H1 (cell line): ENCODE results near the gene PTHLH. TPM values are rescaled to one million over a fixed set of nuclear protein-coding genes. Genes with fewer than 3 reads are reported as not detected.

ENCODE experiments used
- CTCF ChIA-PET: fragments of 300-600 bp; sonication (Branson Sonifier 250); formaldehyde crosslinking; loops from one replicate; lab custom pipeline; 2021; ENCODE audit not compliant: partially characterized antibody; lab: Charles Lee
- POLR2A ChIA-PET: fragments of 300-600 bp; sonication (Branson Sonifier 250); formaldehyde crosslinking; loops from one replicate; lab custom pipeline; 2021; ENCODE audit warnings: inconsistent platforms; ENCODE audit not compliant: partially characterized antibody; lab: Charles Lee
- DNase-seq, 2 experiments: peaks; one replicate each; pipeline versions ENCODE4 v3.0.0 to v3.0.0-alpha.2; 2010 to 2022; ENCODE audit warnings: low spot score in 2 of 2, low read depth in 1 of 2, mixed read lengths in 1 of 2
- FAIRE-seq: peaks from 2 replicates; lab custom pipeline; 2011; peaks lifted over from hg19 to GRCh38; lab: Jason Lieb, UNC
- H2AFZ ChIP-seq: 2 replicates; pipeline ENCODE4 v1.8.1; 2012; ENCODE audit warnings: low read length, inconsistent platforms
- H2AK5ac ChIP-seq: 2 replicates; pipeline ENCODE4 v1.6.1; 2013; ENCODE audit warnings: low read depth, low read length
- H2BK120ac ChIP-seq: replicated peaks from 2 replicates; pipeline ENCODE3; 2013; ENCODE audit warnings: low read depth, low read length, inconsistent platforms
- H2BK12ac ChIP-seq: 2 replicates; pipeline ENCODE4 v1.6.1; 2013; ENCODE audit warnings: low read depth, low read length
- H2BK15ac ChIP-seq: 2 replicates; pipeline ENCODE4 v1.6.1; 2013; ENCODE audit warnings: low read length
- H2BK20ac ChIP-seq: 2 replicates; pipeline ENCODE4 v1.6.1; 2013; ENCODE audit warnings: low read length
- H2BK5ac ChIP-seq: 2 replicates; pipeline ENCODE4 v1.6.1; 2013; ENCODE audit warnings: low read depth, low read length
- H3K14ac ChIP-seq: 2 replicates; pipeline ENCODE4 v1.6.1; 2013; ENCODE audit warnings: inconsistent platforms; ENCODE audit not compliant: insufficient read length
- H3K18ac ChIP-seq: 2 replicates; pipeline ENCODE4 v1.6.1; 2013; ENCODE audit warnings: low read length; ENCODE audit errors: extremely low read depth
- H3K23ac ChIP-seq: 2 replicates; pipeline ENCODE4 v1.6.1; 2013; ENCODE audit warnings: inconsistent platforms; ENCODE audit not compliant: insufficient read length
- H3K23me2 ChIP-seq: 2 replicates; pipeline ENCODE4 v1.6.1; 2013; ENCODE audit warnings: low read depth, low read length
- H3K27ac ChIP-seq: 2 replicates; pipeline ENCODE4 v1.6.1; 2011; ENCODE audit warnings: low read depth, low read length, inconsistent platforms
- H3K27me3 ChIP-seq, 4 experiments: replicated peaks in 1 of 4; 1 replicate in 1 of 4; 2 replicates in 3 of 4; pipeline versions ENCODE4 v1.6.1 to v1.8.1; 2011 to 2013; ENCODE audit warnings: low read length in 3 of 4, mild to moderate bottlenecking in 3 of 4, inconsistent platforms in 2 of 4, mixed read lengths in 2 of 4, moderate library complexity in 1 of 4; ENCODE audit not compliant: control insufficient read depth in 3 of 4, insufficient read depth in 3 of 4; ENCODE audit errors: extremely low read depth in 1 of 4
- H3K36me3 ChIP-seq, 4 experiments: 2 replicates each; pipeline versions ENCODE4 v1.6.1 to v1.8.1; 2011 to 2013; ENCODE audit warnings: mild to moderate bottlenecking in 4 of 4, low read length in 3 of 4, moderate library complexity in 2 of 4, control low read depth in 1 of 4, inconsistent platforms in 1 of 4; ENCODE audit not compliant: insufficient read depth in 4 of 4, control insufficient read depth in 2 of 4
- H3K4ac ChIP-seq: replicated peaks from 2 replicates; pipeline ENCODE3; 2013; ENCODE audit warnings: low read length, low read depth, mixed read lengths, inconsistent platforms; ENCODE audit not compliant: insufficient read length
- H3K4me1 ChIP-seq, 4 experiments: replicated peaks in 1 of 4; 1 replicate in 1 of 4; 2 replicates in 3 of 4; pipeline versions ENCODE4 v1.6.1 to v1.8.1; 2011 to 2013; ENCODE audit warnings: low read length in 3 of 4, inconsistent platforms in 2 of 4, mixed read lengths in 1 of 4; ENCODE audit not compliant: insufficient read depth in 4 of 4, control insufficient read depth in 3 of 4
- H3K4me2 ChIP-seq, 2 experiments: 2 replicates each; pipeline versions ENCODE4 v1.6.1 to v1.8.1; 2011 to 2013; ENCODE audit warnings: low read depth in 2 of 2, low read length in 2 of 2, control low read depth in 1 of 2, inconsistent platforms in 1 of 2, mild to moderate bottlenecking in 1 of 2; ENCODE audit not compliant: insufficient read depth in 1 of 2
- H3K4me3 ChIP-seq, 4 experiments: fragments of 200-600, 300-600 bp in 1 of 4; sonication (generic), shearing (Covaris generic), sonication (Bioruptor Twin) in 1 of 4; 2 replicates each; pipeline versions ENCODE4 v1.5.1 to v1.8.1; 2011 to 2016; ENCODE audit warnings: low read length in 4 of 4, low read depth in 3 of 4, control low read depth in 2 of 4, inconsistent platforms in 2 of 4, mild to moderate bottlenecking in 2 of 4, mixed read lengths in 1 of 4, moderate library complexity in 1 of 4; ENCODE audit not compliant: insufficient read depth in 2 of 4; ENCODE audit errors: extremely low read depth in 1 of 4
- H3K56ac ChIP-seq: replicated peaks from 2 replicates; pipeline ENCODE3; 2013; ENCODE audit warnings: low read depth, mild to moderate bottlenecking, mixed read lengths, low read length, inconsistent platforms; ENCODE audit not compliant: insufficient read length
- H3K79me1 ChIP-seq: 2 replicates; pipeline ENCODE4 v1.6.1; 2013; ENCODE audit warnings: low read depth, low read length, control low read depth
- H3K79me2 ChIP-seq, 2 experiments: 2 replicates each; pipeline versions ENCODE4 v1.6.1 to v1.8.1; 2012 to 2013; ENCODE audit warnings: low read length in 2 of 2, mild to moderate bottlenecking in 2 of 2, inconsistent platforms in 1 of 2; ENCODE audit not compliant: insufficient read depth in 2 of 2, control insufficient read depth in 1 of 2
- H3K9ac ChIP-seq, 4 experiments: replicated peaks in 1 of 4; 1 replicate in 1 of 4; 2 replicates in 3 of 4; pipeline versions ENCODE4 v1.6.1 to v1.8.1; 2011 to 2013; ENCODE audit warnings: low read depth in 3 of 4, low read length in 3 of 4, control low read depth in 2 of 4, mild to moderate bottlenecking in 2 of 4, moderate library complexity in 2 of 4, inconsistent platforms in 1 of 4; ENCODE audit errors: extremely low read depth in 1 of 4
- H3K9me3 ChIP-seq, 2 experiments: 2 replicates each; pipeline versions ENCODE4 v1.6.1 to v1.8.1; 2012 to 2013; ENCODE audit warnings: mild to moderate bottlenecking in 2 of 2, moderate library complexity in 2 of 2, control low read depth in 1 of 2, inconsistent platforms in 1 of 2, low read depth in 1 of 2, low read length in 1 of 2, mixed read lengths in 1 of 2; ENCODE audit not compliant: insufficient read depth in 2 of 2
- H4K20me1 ChIP-seq, 2 experiments: replicated peaks in 1 of 2; 2 replicates each; pipeline versions ENCODE3 to v1.8.1; 2011 to 2013; ENCODE audit warnings: inconsistent platforms in 2 of 2, low read length in 2 of 2, mild to moderate bottlenecking in 1 of 2; ENCODE audit not compliant: insufficient read depth in 2 of 2, control insufficient read depth in 1 of 2
- H4K5ac ChIP-seq: 2 replicates; pipeline ENCODE4 v1.6.1; 2013; ENCODE audit warnings: low read length, low read depth, mixed read lengths, inconsistent platforms; ENCODE audit not compliant: insufficient read length
- H4K8ac ChIP-seq: 2 replicates; pipeline ENCODE4 v1.8.0; 2013; ENCODE audit warnings: mild to moderate bottlenecking, moderate library complexity, low read length, inconsistent platforms; ENCODE audit not compliant: insufficient read depth; ENCODE audit errors: extremely low read depth
- H4K91ac ChIP-seq: replicated peaks from 2 replicates; pipeline ENCODE3; 2013; ENCODE audit warnings: low read length, mixed read lengths, inconsistent platforms; ENCODE audit not compliant: insufficient read length
- RFX5 ChIP-seq: IDR thresholded peaks from 2 replicates; pipeline ENCODE4 v1.6.1; 2011; ENCODE audit warnings: low read depth, low read length, improper control_type of control experiment, borderline replicate concordance
- WGBS, 2 experiments: shearing (Covaris generic) in 1 of 2; methylation state at CpG; one replicate each; pipeline versions ENCODE4 v1.1.6 to v1.1.7; 2013 to 2015; ENCODE audit warnings: low lambda C conversion rate in 2 of 2, mixed read lengths in 2 of 2, inconsistent platforms in 1 of 2, low coverage in 1 of 2, missing lambda C conversion rate in 1 of 2; ENCODE audit not compliant: insufficient replicate concordance in 2 of 2, insufficient coverage in 1 of 2, insufficient read length in 1 of 2; ENCODE audit errors: extremely low coverage in 1 of 2, missing lambda C conversion rate in 1 of 2; 5-methylcytosine and 5-hydroxymethylcytosine counted together
- polyA plus RNA-seq, 7 experiments: library from polyadenylated mRNA; depleted of rRNA in 3 of 7; stranded (reverse) in 5 of 7; unstranded in 2 of 7; fragments of >200 nt in 5 of 7; fragments of 200-250 nt in 2 of 7; gene quantifications; 1 replicate in 5 of 7; 2 replicates in 1 of 7; 4 replicates in 1 of 7; pipeline versions ENCODE4 v1.2.1 to v1.2.3, GENCODE V29; 2011 to 2013; ENCODE audit warnings: missing spikeins in 2 of 7, mixed read lengths in 2 of 7
- total RNA-seq: library from RNA; stranded (reverse); fragmentation: NEBNext Ultra II Directional; extraction: Animal tissue kit (Norgen Biotek cat#: 25700); gene quantifications from 2 replicates; pipeline ENCODE4 v1.2.1, GENCODE V29; 2021

The PTHLH gene
- total and polyA plus RNA-seq, 2 of the 8 experiments (the other 6 are each of a cell fraction or from before 2014, with no cell fraction given): 0.32 TPM; not detected in 1

GRCh38 chr12:28010036-28010435 is 37.5 kb upstream of the PTHLH start:
- Histone ChIP-seq H2AFZ (no peak overlapping the region), H2BK15ac (no peak overlapping the region), H3K4me2 (no peak overlapping the region), H4K91ac (no peak overlapping the region), H4K20me1 (no peaks in the 10 kb centered on the region), H2BK12ac (no peak overlapping the region), H4K5ac (no peak overlapping the region), H3K79me2 (no peaks in the 10 kb centered on the region), H3K9ac (no peak overlapping the region), H2AK5ac (no peak overlapping the region), H3K14ac (no peak overlapping the region), H3K4me1 (no peaks in the 10 kb centered on the region), H2BK5ac (no peak overlapping the region), H3K23me2 (no peaks in the 10 kb centered on the region), H3K36me3 (no peaks in the 10 kb centered on the region), H3K27ac (no peak overlapping the region), H3K23ac (no peak overlapping the region), H2BK120ac (no peak overlapping the region), H3K56ac (no peak overlapping the region), H2BK20ac (no peak overlapping the region), H3K79me1 (no peaks in the 10 kb centered on the region), H3K18ac (no peak overlapping the region), H3K9me3 (no peaks in the 10 kb centered on the region), H3K4ac (no peak overlapping the region), H3K27me3 (no peaks in the 10 kb centered on the region; a peak in 2 of 7 replicates), H4K8ac (no peak overlapping the region), H3K4me3 (no peak overlapping the region)
- POLR2A ChIA-PET: no interaction called here
- WGBS, 2 experiments: 88% methylated on average over 2 of the region's 2 CpGs; no CpG with 5 or more reads in 1 of the 2 experiments
- FAIRE-seq: no peak
- no peak for DNase-seq
- CTCF ChIA-PET: no interaction called here
- TF ChIP-seq RFX5: no peak
